SU-DHL-6 (cell line): ENCODE data around the gene IRF1.

Experiments used
- H2AFZ ChIP-seq: fragments of 200-600 bp; sonication (generic); 2 replicates; pipeline ENCODE4 v1.6.1; 2014; ENCODE audit warnings: low read depth, mild to moderate bottlenecking, moderate library complexity, mixed read lengths, antibody characterized with exemption, low read length; ENCODE audit not compliant: severe bottlenecking
- H3F3A ChIP-seq: fragments of 200-600 bp; shearing (Covaris generic); 2 replicates; pipeline ENCODE4 v1.6.0; 2016; ENCODE audit warnings: antibody characterized with exemption, mild to moderate bottlenecking; ENCODE audit not compliant: insufficient read depth
- H3K27ac ChIP-seq: fragments of 200-600 bp; sonication (generic); 2 replicates; pipeline ENCODE4 v1.5.1; 2016; ENCODE audit warnings: low read depth, mild to moderate bottlenecking, low read length, moderate library complexity, mixed read lengths
- H3K27me3 ChIP-seq: fragments of 200-600 bp; sonication (generic), shearing (Covaris generic); 2 replicates; pipeline ENCODE4 v1.6.0; 2014; ENCODE audit warnings: mild to moderate bottlenecking, low read length
- H3K36me3 ChIP-seq: fragments of 200-600 bp; sonication (generic); 2 replicates; pipeline ENCODE4 v1.6.1; 2014; ENCODE audit warnings: mild to moderate bottlenecking, low read length, mixed read lengths
- H3K4me2 ChIP-seq: fragments of 300-600, 200-600 bp; shearing (Covaris generic), sonication (generic); 2 replicates; pipeline ENCODE4 v1.6.0; 2014; ENCODE audit warnings: low read length, low read depth, mild to moderate bottlenecking; ENCODE audit not compliant: poor library complexity, severe bottlenecking
- H3K4me3 ChIP-seq: fragments of 200-600 bp; sonication (generic); 2 replicates; pipeline ENCODE4 v1.5.1; 2014; ENCODE audit warnings: antibody characterized with exemption, low read length, mild to moderate bottlenecking, mixed read lengths; ENCODE audit not compliant: insufficient read depth, poor library complexity, severe bottlenecking
- H3K79me2 ChIP-seq: fragments of 200-600 bp; sonication (generic); 2 replicates; pipeline ENCODE4 v1.6.1; 2014; ENCODE audit warnings: mild to moderate bottlenecking, low read length, moderate library complexity; ENCODE audit not compliant: insufficient read depth
- H3K9ac ChIP-seq: fragments of 200-600 bp; sonication (generic); 2 replicates; pipeline ENCODE4 v1.7.0; 2014; ENCODE audit warnings: mild to moderate bottlenecking, low read length
- H3K9me2 ChIP-seq: fragments of 200-600 bp; sonication (generic); replicated peaks from 2 replicates; pipeline ENCODE4 v1.6.1; 2014; ENCODE audit warnings: low read length; ENCODE audit not compliant: insufficient read depth
- H3K9me3 ChIP-seq: fragments of 200-600 bp; sonication (generic); 2 replicates; pipeline ENCODE4 v1.6.1; 2014; ENCODE audit warnings: low read length, mixed read lengths; ENCODE audit not compliant: insufficient read depth
- H4K20me1 ChIP-seq: fragments of 200-600 bp; sonication (generic); 2 replicates; pipeline ENCODE4 v1.6.1; 2014; ENCODE audit warnings: low read depth, mild to moderate bottlenecking, antibody characterized with exemption, low read length, moderate library complexity, mixed read lengths
- CTCF ChIP-seq: fragments of 200-600 bp; sonication (generic); IDR thresholded peaks from one replicate; pipeline ENCODE4 v1.5.1; 2017; ENCODE audit warnings: antibody characterized with exemption, mild to moderate bottlenecking, low read length, moderate library complexity; ENCODE audit not compliant: insufficient read depth, poor library complexity, severe bottlenecking
- EZH2phosphoT487 ChIP-seq: fragments of 200-600 bp; sonication (generic), shearing (Covaris generic); conservative IDR thresholded peaks from 2 replicates; pipeline ENCODE4 v1.6.1; 2018; ENCODE audit warnings: mild to moderate bottlenecking, antibody characterized with exemption, low read length, moderate library complexity, mixed read lengths

Gene IRF1

GRCh38 chr5:132499440-132500243, 9.1 kb upstream of the IRF1 start:
- Histone ChIP-seq H3K9ac (no peak overlapping the region), H4K20me1 (no peaks in the 10 kb centered on the region), H3K4me2 (no peak overlapping the region), H3K4me3 (no peak overlapping the region), H3K79me2 (no peaks in the 10 kb centered on the region), H3F3A (no peaks in the 10 kb centered on the region), H3K27ac (no peak overlapping the region), H3K9me3 (no peaks in the 10 kb centered on the region), H2AFZ (no peak overlapping the region), H3K9me2 (no peaks in the 10 kb centered on the region), H3K27me3 (no peaks in the 10 kb centered on the region), H3K36me3 (no peaks in the 10 kb centered on the region)
- no peak for TF ChIP-seq EZH2phosphoT487
- TF ChIP-seq CTCF = no peak

GRCh38 chr5:132498686-132499271, 8.2 kb upstream of the IRF1 start:
- Histone ChIP-seq H3K9ac (no peak overlapping the region), H3K27me3 (no peaks in the 10 kb centered on the region), H3K27ac (no peak overlapping the region), H4K20me1 (no peaks in the 10 kb centered on the region), H3K9me3 (no peaks in the 10 kb centered on the region), H3K79me2 (no peaks in the 10 kb centered on the region), H3K4me3 (no peak overlapping the region), H3K4me2 (no peak overlapping the region), H3K9me2 (no peaks in the 10 kb centered on the region), H2AFZ (no peak overlapping the region), H3K36me3 (no peaks in the 10 kb centered on the region), H3F3A (no peaks in the 10 kb centered on the region)
- TF ChIP-seq EZH2phosphoT487 (no peak), CTCF (no peak)

- Histone ChIP-seq H3K4me2 (no peak overlapping the region), H3K9me3 (no peaks in the 10 kb centered on the region), H3K9ac (no peak overlapping the region), H3K4me3 (no peak overlapping the region), H3K27ac (no peak overlapping the region), H3K79me2 (no peaks in the 10 kb centered on the region), H4K20me1 (no peaks in the 10 kb centered on the region), H3K27me3 (no peaks in the 10 kb centered on the region), H3K36me3 (no peaks in the 10 kb centered on the region), H2AFZ (no peak overlapping the region), H3K9me2 (no peaks in the 10 kb centered on the region), H3F3A (no peaks in the 10 kb centered on the region)
- TF ChIP-seq EZH2phosphoT487 = no peak
- no peak for TF ChIP-seq CTCF
Observed at GRCh38 chr5:132498152-132498551, 7.6 kb upstream of the IRF1 start.
